ENCODE results near the gene CENPC.

GRCh38 chr4:67465763-67466052, 79.6 kb downstream of the CENPC start:
- TF ChIP-seq CTCF (conservative IDR thresholded peaks at IDR 0.05; ENCODE audit: low read depth, low read length) = no peak
- no peak for TF ChIP-seq EZH2 (IDR thresholded peaks at IDR 0.05; ENCODE audit: borderline replicate concordance, low read depth, low read length, poor library complexity, severe bottlenecking)

Data from A673 (cell line).